Astrocyte of the cerebellum (primary cell): ENCODE measurements around the gene ARHGDIG.
"Not testable (repeated sequence)": the region's sequence is repeated elsewhere in the genome, so short reads cannot be mapped to it uniquely, and the experiment has no call there.

Experiments
- DNase-seq: peaks from one replicate; pipeline ENCODE4 v3.0.0-alpha.2; 2011; ENCODE audit warnings: low read depth
- H3K4me3 ChIP-seq: 2 replicates; pipeline ENCODE4 v1.5.1; 2011; ENCODE audit warnings: mild to moderate bottlenecking, low read depth, low read length, moderate library complexity
- in situ Hi-C: cut with HindIII; loops from 2 replicates; pipeline ENCODE4 v1.10.0; 2017; ENCODE audit warnings: low sequenced_read_pairs
- TF ChIP-seq, protein P1 (sequence below): IDR thresholded peaks from 2 replicates; pipeline ENCODE4 v1.5.1; 2012; ENCODE audit warnings: low read length, low read depth, moderate library complexity, mild to moderate bottlenecking; ENCODE audit errors: missing control alignments

ARHGDIG gene

DNA sequence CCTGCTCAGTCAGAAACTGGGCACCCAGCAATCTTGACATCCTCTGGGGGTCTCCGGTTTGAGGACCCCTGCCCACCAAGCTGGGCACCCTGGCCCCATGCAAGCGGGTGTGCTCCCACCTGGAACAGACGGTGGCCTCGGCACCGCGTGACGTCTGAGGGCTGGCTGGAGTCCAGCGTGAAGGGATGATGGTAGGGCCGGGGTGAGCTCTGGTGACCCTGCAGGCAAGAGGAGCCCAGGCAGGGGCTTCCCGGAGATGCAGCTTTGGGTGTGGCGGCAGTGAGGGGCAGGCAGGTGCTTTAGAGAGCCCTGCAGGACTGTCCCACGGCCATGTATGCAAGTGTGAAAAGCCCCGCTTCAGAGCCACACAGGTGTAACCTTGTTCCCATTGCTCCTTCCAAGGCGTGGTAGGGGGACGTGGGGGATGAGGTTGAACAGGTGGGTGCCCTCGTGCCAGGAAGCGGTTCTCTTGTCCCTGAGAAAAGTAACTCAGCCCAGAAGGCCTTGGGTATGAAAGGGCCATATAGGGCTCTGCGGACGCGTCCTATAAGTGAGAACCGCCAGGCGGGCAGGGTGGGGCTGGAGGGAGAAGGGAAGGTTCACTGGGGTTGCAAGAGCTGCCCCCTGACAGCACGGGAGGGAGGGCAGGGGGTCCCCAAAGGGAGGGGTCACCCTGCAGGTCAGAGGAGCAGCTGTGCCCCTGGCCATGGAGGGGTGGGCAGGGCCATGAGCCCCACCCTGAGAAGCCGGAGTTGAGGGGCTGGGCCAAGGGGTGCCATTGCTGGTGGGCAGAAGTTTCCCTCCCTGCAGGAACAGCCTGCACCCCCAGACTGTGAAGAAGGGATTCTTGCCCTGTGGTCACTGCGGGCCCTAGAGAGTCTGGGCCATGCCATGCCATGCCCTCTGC, 13.9 kb upstream of the ARHGDIG start:
- TF ChIP-seq, protein P1, sequence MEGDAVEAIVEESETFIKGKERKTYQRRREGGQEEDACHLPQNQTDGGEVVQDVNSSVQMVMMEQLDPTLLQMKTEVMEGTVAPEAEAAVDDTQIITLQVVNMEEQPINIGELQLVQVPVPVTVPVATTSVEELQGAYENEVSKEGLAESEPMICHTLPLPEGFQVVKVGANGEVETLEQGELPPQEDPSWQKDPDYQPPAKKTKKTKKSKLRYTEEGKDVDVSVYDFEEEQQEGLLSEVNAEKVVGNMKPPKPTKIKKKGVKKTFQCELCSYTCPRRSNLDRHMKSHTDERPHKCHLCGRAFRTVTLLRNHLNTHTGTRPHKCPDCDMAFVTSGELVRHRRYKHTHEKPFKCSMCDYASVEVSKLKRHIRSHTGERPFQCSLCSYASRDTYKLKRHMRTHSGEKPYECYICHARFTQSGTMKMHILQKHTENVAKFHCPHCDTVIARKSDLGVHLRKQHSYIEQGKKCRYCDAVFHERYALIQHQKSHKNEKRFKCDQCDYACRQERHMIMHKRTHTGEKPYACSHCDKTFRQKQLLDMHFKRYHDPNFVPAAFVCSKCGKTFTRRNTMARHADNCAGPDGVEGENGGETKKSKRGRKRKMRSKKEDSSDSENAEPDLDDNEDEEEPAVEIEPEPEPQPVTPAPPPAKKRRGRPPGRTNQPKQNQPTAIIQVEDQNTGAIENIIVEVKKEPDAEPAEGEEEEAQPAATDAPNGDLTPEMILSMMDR = no peak
- no peak for DNase-seq
- in situ Hi-C loops = no loop called here
- H3K4me3 ChIP-seq = no peak overlapping the region

- H3K4me3 ChIP-seq, in situ Hi-C loops, DNase-seq: not testable (repeated sequence)
Measured at GRCh38 chr16:267562-267961, 12.8 kb upstream of the ARHGDIG start.

GRCh38 chr16:268141-269053, 12.0 kb upstream of the ARHGDIG start:
- DNase-seq = no peak
- in situ Hi-C loops = no loop called here
- TF ChIP-seq, protein P1 = no peak
- H3K4me3 ChIP-seq = no peak overlapping the region

- no peak for DNase-seq
- no peak overlapping the region for H3K4me3 ChIP-seq
- TF ChIP-seq, protein P1 = no peak
- in situ Hi-C loops = no loop called here
Measured at GRCh38 chr16:269061-269796, 11.2 kb upstream of the ARHGDIG start.

- TF ChIP-seq, protein P1 = no peak
- H3K4me3 ChIP-seq = no peak overlapping the region
- no peak for DNase-seq
- in situ Hi-C loops = no loop called here
Measured at GRCh38 chr16:270381-271255, 9.8 kb upstream of the ARHGDIG start.
